ENCODE data around the gene NUDCD3.

The NUDCD3 gene

DNA sequence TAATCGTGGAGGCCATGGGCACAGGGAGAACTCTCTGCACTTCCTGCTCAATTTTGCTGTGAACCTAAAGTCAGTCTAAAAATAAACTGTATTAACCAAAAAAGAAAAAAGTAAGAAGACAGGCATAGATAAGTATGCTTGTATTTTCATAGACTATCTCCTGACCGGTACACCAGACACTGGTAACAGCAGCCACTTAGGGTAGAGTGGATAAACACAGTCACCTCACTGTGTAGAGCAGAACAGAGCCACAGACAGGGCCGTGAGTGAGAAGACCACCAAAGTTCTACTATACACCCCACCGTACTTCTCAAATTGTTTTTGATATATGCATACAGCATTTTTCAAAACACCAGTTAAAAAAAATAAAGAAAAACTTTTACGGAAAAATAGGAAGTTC, 25.0 kb downstream of the NUDCD3 start:
- H2AFZ ChIP-seq (ENCODE audit: low read length), result no peak overlapping the region
- no peak for DNase-seq
- peaks cover 97% of the 10 kb centered on the region for H3K79me2 ChIP-seq (ENCODE audit: low read length)
- no peaks in the 10 kb centered on the region for H3K9me3 ChIP-seq (replicated peaks; ENCODE audit: insufficient read depth, low read length)
- no peak overlapping the region for H3K9ac ChIP-seq (ENCODE audit: low read length)
- H3K4me3 ChIP-seq (ENCODE audit: low read length), result no peak overlapping the region
- H3F3A ChIP-seq (ENCODE audit: insufficient read depth, low read length), result peaks cover 23% of the 10 kb centered on the region
- no peaks in the 10 kb centered on the region for H3K27me3 ChIP-seq (replicated peaks; ENCODE audit: insufficient read depth, low read length)
- H3K9me2 ChIP-seq (replicated peaks; ENCODE audit: insufficient read depth, low read length), result no peaks in the 10 kb centered on the region
- H3K27ac ChIP-seq (ENCODE audit: low read length), result no peak overlapping the region
- 0 out of 2 replicates have a peak, but pooled peaks cover 9% of the 10 kb centered on the region for H4K20me1 ChIP-seq (ENCODE audit: insufficient read depth, low read length)
- TF ChIP-seq, protein P1, sequence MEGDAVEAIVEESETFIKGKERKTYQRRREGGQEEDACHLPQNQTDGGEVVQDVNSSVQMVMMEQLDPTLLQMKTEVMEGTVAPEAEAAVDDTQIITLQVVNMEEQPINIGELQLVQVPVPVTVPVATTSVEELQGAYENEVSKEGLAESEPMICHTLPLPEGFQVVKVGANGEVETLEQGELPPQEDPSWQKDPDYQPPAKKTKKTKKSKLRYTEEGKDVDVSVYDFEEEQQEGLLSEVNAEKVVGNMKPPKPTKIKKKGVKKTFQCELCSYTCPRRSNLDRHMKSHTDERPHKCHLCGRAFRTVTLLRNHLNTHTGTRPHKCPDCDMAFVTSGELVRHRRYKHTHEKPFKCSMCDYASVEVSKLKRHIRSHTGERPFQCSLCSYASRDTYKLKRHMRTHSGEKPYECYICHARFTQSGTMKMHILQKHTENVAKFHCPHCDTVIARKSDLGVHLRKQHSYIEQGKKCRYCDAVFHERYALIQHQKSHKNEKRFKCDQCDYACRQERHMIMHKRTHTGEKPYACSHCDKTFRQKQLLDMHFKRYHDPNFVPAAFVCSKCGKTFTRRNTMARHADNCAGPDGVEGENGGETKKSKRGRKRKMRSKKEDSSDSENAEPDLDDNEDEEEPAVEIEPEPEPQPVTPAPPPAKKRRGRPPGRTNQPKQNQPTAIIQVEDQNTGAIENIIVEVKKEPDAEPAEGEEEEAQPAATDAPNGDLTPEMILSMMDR (IDR thresholded peaks at IDR 0.05; ENCODE audit: low read length), result no peak
- TF ChIP-seq EZH2phosphoT487 (IDR thresholded peaks at IDR 0.05; ENCODE audit: low read length) (no peak), EZH2 (optimal IDR thresholded peaks at IDR 0.05; ENCODE audit: low read depth, low read length) (no peak)
- no peak overlapping the region for H3K4me2 ChIP-seq (ENCODE audit: low read depth, low read length)
- H3K4me1 ChIP-seq (ENCODE audit: low read length), result peaks cover 27% of the 10 kb centered on the region
- H3K36me3 ChIP-seq (replicated peaks; ENCODE audit: insufficient read depth, low read length), result no peaks in the 10 kb centered on the region

DNA sequence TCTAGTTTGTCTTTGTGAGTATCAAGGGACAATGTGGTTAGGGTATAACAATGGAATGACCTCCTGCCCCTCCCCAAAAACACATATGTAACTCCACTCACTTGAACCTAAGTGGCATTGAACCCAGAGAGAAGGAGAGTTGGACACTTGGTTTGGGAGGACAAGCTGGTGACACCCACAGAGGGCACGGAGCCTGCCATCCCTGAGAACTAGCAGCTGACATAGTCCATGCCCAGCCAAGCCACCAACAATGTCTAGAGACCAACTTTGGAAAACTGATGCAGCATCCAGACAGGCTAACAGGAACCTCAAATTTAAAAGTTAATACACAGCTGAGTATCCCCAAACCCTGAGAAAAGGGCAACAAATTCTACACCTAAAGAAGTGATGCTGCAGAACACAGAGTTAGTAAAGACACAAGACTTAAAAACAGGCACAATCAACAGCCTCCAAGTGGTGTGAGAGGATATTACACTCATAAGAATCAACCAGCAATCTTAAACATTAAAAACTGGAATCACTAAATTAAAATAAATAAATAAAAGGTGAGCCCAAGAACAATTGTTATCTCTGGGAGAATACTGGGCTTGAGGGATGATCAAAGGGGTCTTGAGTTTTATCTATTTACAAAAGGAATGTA, 27.2 kb downstream of the NUDCD3 start:
- H3K4me1 ChIP-seq (ENCODE audit: low read length), result peaks cover 37% of the 10 kb centered on the region
- no peaks in the 10 kb centered on the region for H3K27me3 ChIP-seq (replicated peaks; ENCODE audit: insufficient read depth, low read length)
- no peak overlapping the region for H3K4me3 ChIP-seq (ENCODE audit: low read length)
- no peaks in the 10 kb centered on the region for H3K9me2 ChIP-seq (replicated peaks; ENCODE audit: insufficient read depth, low read length)
- TF ChIP-seq EZH2phosphoT487 (IDR thresholded peaks at IDR 0.05; ENCODE audit: low read length) (no peak), EZH2 (optimal IDR thresholded peaks at IDR 0.05; ENCODE audit: low read depth, low read length) (no peak)
- TF ChIP-seq, protein P1 (IDR thresholded peaks at IDR 0.05; ENCODE audit: low read length), result peak; percentile 32
- no peak overlapping the region for H3K4me2 ChIP-seq (ENCODE audit: low read depth, low read length)
- peaks cover 95% of the 10 kb centered on the region for H3K79me2 ChIP-seq (ENCODE audit: low read length)
- no peak overlapping the region for H3K9ac ChIP-seq (ENCODE audit: low read length)
- H3K9me3 ChIP-seq (replicated peaks; ENCODE audit: insufficient read depth, low read length), result no peaks in the 10 kb centered on the region
- no peak for DNase-seq
- H3F3A ChIP-seq (ENCODE audit: insufficient read depth, low read length), result peaks cover 28% of the 10 kb centered on the region
- H4K20me1 ChIP-seq (ENCODE audit: insufficient read depth, low read length), result 0 out of 2 replicates have a peak, but pooled peaks cover 3% of the 10 kb centered on the region
- no peak overlapping the region for H3K27ac ChIP-seq (ENCODE audit: low read length)
- H3K36me3 ChIP-seq (replicated peaks; ENCODE audit: insufficient read depth, low read length), result no peaks in the 10 kb centered on the region
- no peak overlapping the region for H2AFZ ChIP-seq (ENCODE audit: low read length)

DNA sequence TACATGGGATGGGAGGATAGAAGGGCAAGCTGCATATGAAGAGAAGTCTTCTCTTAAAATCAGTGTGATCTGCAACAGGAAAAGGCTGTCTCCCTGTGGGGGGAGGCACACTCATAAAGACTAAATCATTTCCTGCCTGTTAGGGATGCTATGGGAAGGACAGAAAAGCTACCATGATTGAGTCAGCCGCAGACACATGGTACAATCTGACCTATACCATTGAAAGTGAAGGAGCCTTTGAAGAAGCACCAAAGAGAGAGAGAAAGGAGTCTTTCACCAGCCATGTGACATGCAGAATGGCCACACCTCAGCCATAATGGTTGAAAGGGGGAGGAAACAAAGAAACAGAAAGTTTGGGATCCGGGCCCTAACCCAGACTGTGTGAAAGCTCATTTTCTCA, 29.1 kb downstream of the NUDCD3 start:
- H4K20me1 ChIP-seq (ENCODE audit: insufficient read depth, low read length), result 0 out of 2 replicates have a peak, but pooled peaks cover 3% of the 10 kb centered on the region
- H3F3A ChIP-seq (ENCODE audit: insufficient read depth, low read length), result peaks cover 28% of the 10 kb centered on the region
- peak overlapping the region; percentile 8; the same call in 1 of the 2 replicates for H3K4me3 ChIP-seq (ENCODE audit: low read length)
- no peak overlapping the region for H2AFZ ChIP-seq (ENCODE audit: low read length)
- H3K36me3 ChIP-seq (replicated peaks; ENCODE audit: insufficient read depth, low read length), result no peaks in the 10 kb centered on the region
- peak; percentile 29 for DNase-seq
- no peak overlapping the region for H3K9ac ChIP-seq (ENCODE audit: low read length)
- peaks cover 37% of the 10 kb centered on the region for H3K4me1 ChIP-seq (ENCODE audit: low read length)
- H3K4me2 ChIP-seq (ENCODE audit: low read depth, low read length), result peak overlapping the region; percentile 65
- no peaks in the 10 kb centered on the region for H3K9me3 ChIP-seq (replicated peaks; ENCODE audit: insufficient read depth, low read length)
- peak overlapping the region; percentile 57; the same call in 1 of the 2 replicates for H3K27ac ChIP-seq (ENCODE audit: low read length)
- no peaks in the 10 kb centered on the region for H3K27me3 ChIP-seq (replicated peaks; ENCODE audit: insufficient read depth, low read length)
- H3K79me2 ChIP-seq (ENCODE audit: low read length), result peaks cover 97% of the 10 kb centered on the region
- no peaks in the 10 kb centered on the region for H3K9me2 ChIP-seq (replicated peaks; ENCODE audit: insufficient read depth, low read length)
- TF ChIP-seq, protein P1 (IDR thresholded peaks at IDR 0.05; ENCODE audit: low read length), result no peak
- TF ChIP-seq EZH2 (optimal IDR thresholded peaks at IDR 0.05; ENCODE audit: low read depth, low read length), result no peak

All from MM.1S (cell line).